ENCODE measurements around the gene RASGRP2.

GRCh38 chr11:64743591-64744543 lies at the start of gene RASGRP2:
- TF ChIP-seq, protein P1, sequence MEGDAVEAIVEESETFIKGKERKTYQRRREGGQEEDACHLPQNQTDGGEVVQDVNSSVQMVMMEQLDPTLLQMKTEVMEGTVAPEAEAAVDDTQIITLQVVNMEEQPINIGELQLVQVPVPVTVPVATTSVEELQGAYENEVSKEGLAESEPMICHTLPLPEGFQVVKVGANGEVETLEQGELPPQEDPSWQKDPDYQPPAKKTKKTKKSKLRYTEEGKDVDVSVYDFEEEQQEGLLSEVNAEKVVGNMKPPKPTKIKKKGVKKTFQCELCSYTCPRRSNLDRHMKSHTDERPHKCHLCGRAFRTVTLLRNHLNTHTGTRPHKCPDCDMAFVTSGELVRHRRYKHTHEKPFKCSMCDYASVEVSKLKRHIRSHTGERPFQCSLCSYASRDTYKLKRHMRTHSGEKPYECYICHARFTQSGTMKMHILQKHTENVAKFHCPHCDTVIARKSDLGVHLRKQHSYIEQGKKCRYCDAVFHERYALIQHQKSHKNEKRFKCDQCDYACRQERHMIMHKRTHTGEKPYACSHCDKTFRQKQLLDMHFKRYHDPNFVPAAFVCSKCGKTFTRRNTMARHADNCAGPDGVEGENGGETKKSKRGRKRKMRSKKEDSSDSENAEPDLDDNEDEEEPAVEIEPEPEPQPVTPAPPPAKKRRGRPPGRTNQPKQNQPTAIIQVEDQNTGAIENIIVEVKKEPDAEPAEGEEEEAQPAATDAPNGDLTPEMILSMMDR (IDR thresholded peaks at IDR 0.05): peak in 3 of 4 experiments; percentile 77 to 89 (median 84)
- peak; percentile 13 to 36 for TF ChIP-seq POLR2A (IDR thresholded peaks at IDR 0.05)
- no peak for TF ChIP-seq EP300 (IDR thresholded peaks at IDR 0.05)
- TF ChIP-seq POLR2AphosphoS5 (IDR thresholded peaks at IDR 0.05): peak; percentile 5
